Measurements from ENCODE around the gene SLC23A2. TPM values are rescaled to one million over a fixed set of nuclear protein-coding genes. Genes with fewer than 3 reads are reported as not detected.
"Not testable (repeated sequence)": the region's sequence is repeated elsewhere in the genome, so short reads cannot be mapped to it uniquely, and the experiment has no call there.

SLC23A2 gene
- polyA plus RNA-seq, 3 donors: 18.2 to 26.1 (median 22.6) TPM

GRCh38 chr20:5020760-5021159, 19.4 kb upstream of the SLC23A2 start:
- DNase-seq: no peak

GRCh38 chr20:5013682-5014447, 12.6 kb upstream of the SLC23A2 start:
- no peak for DNase-seq

- no peak for DNase-seq
These were observed 7.4 kb upstream of the SLC23A2 start for GRCh38 chr20:5008759-5009158.

GRCh38 chr20:5005326-5005725, 4.0 kb upstream of the SLC23A2 start:
- no peak for DNase-seq

GRCh38 chr20:5004825-5005224, 3.5 kb upstream of the SLC23A2 start:
- DNase-seq: not testable (repeated sequence)

- DNase-seq: no peak
These were observed 2.3 kb upstream of the SLC23A2 start for GRCh38 chr20:5003626-5004025.

- DNase-seq: no peak
These were observed 735 bp upstream of the SLC23A2 start for GRCh38 chr20:5002077-5002413.

GRCh38 chr20:5000263-5001173, 792 bp downstream of the SLC23A2 start:
- DNase-seq: no peak

- DNase-seq: no peak
These were observed 1.5 kb downstream of the SLC23A2 start for GRCh38 chr20:4999788-5000187.

GRCh38 chr20:4998160-4998651, 3.1 kb downstream of the SLC23A2 start:
- DNase-seq: no peak

GRCh38 chr20:4997222-4997621, 4.1 kb downstream of the SLC23A2 start:
- DNase-seq: no peak

GRCh38 chr20:4989570-4989969, 11.7 kb downstream of the SLC23A2 start:
- no peak for DNase-seq

GRCh38 chr20:4987130-4987529, 14.2 kb downstream of the SLC23A2 start:
- DNase-seq: no peak

GRCh38 chr20:4985658-4986057, 15.7 kb downstream of the SLC23A2 start:
- no peak for DNase-seq

- no peak for DNase-seq
These were observed 19.0 kb downstream of the SLC23A2 start for GRCh38 chr20:4982281-4982680.

GRCh38 chr20:4979841-4980410, 21.4 kb downstream of the SLC23A2 start:
- no peak for DNase-seq

GRCh38 chr20:4978050-4978918, 23.0 kb downstream of the SLC23A2 start:
- no peak for DNase-seq

GRCh38 chr20:4976014-4976413, 25.3 kb downstream of the SLC23A2 start:
- DNase-seq: not testable (repeated sequence)

GRCh38 chr20:4973330-4974097, 27.8 kb downstream of the SLC23A2 start:
- DNase-seq: no peak

- no peak for DNase-seq
These were observed 28.6 kb downstream of the SLC23A2 start for GRCh38 chr20:4972506-4973251.
